SK-N-SH (cell line): ENCODE measurements around the gene NEMP1. TPM values are rescaled to one million over a fixed set of nuclear protein-coding genes. Genes with fewer than 3 reads are reported as not detected.

Experiments used
- CTCF ChIA-PET: fragments of 300-600, 350-600 bp; formaldehyde crosslinking; extraction: SDS; loops from one replicate; lab custom pipeline; 2021; lab: Yijun Ruan, JAX
- POLR2A ChIA-PET: fragments of 350-600 bp; sonication (Branson Sonifier 250); formaldehyde crosslinking; extraction: SDS; loops from one replicate; lab custom pipeline; 2020; ENCODE audit warnings: antibody characterized with exemption, inconsistent platforms; lab: Yijun Ruan, JAX
- DNase-seq: peaks from one replicate; pipeline ENCODE4 v3.0.0; 2012
- H2AFZ ChIP-seq: fragments of 200-600 bp; sonication (generic); 2 replicates; pipeline ENCODE4 v1.8.1; 2016; ENCODE audit warnings: antibody characterized with exemption, mild to moderate bottlenecking, low read depth
- H3F3A ChIP-seq: fragments of 200-600 bp; sonication (generic); replicated peaks from 2 replicates; pipeline ENCODE3; 2016; ENCODE audit warnings: antibody characterized with exemption, mild to moderate bottlenecking; ENCODE audit not compliant: insufficient read depth
- H3K27ac ChIP-seq, 2 experiments: fragments of 200-500 bp in 1 of 2; fragments of 200-600 bp in 1 of 2; sonication (Bioruptor generic) in 1 of 2; sonication (generic), shearing (Covaris generic) in 1 of 2; 2 replicates each; pipeline versions ENCODE4 v1.5.1 to v1.6.1; 2014 to 2016; ENCODE audit warnings: low read depth in 2 of 2, inconsistent platforms in 1 of 2, low read length in 1 of 2, mild to moderate bottlenecking in 1 of 2, mixed read lengths in 1 of 2
- H3K27me3 ChIP-seq: fragments of 200-600 bp; sonication (generic), shearing (Covaris generic); 2 replicates; pipeline ENCODE4 v1.6.1; 2016; ENCODE audit warnings: mixed run types; ENCODE audit not compliant: insufficient read depth
- H3K36me3 ChIP-seq, 2 experiments: fragments of 200-500 bp in 1 of 2; fragments of 200-600 bp in 1 of 2; sonication (Bioruptor generic) in 1 of 2; sonication (generic) in 1 of 2; replicated peaks in 1 of 2; 2 replicates each; pipeline versions ENCODE3 to v1.5.1; 2014 to 2016; ENCODE audit warnings: low read length in 1 of 2, mild to moderate bottlenecking in 1 of 2; ENCODE audit not compliant: insufficient read depth in 2 of 2, control insufficient read depth in 1 of 2
- H3K4me1 ChIP-seq, 2 experiments: fragments of 200-500 bp in 1 of 2; fragments of 200-600 bp in 1 of 2; sonication (Bioruptor generic) in 1 of 2; sonication (generic), shearing (Covaris generic) in 1 of 2; 2 replicates each; pipeline versions ENCODE4 v1.5.1 to v1.6.1; 2014 to 2016; ENCODE audit warnings: low read depth in 1 of 2, low read length in 1 of 2, mixed run types in 1 of 2; ENCODE audit not compliant: insufficient read depth in 2 of 2, control insufficient read depth in 1 of 2
- H3K4me2 ChIP-seq: fragments of 200-600 bp; sonication (generic), shearing (Covaris generic); 2 replicates; pipeline ENCODE4 v1.6.1; 2017; ENCODE audit warnings: mixed run types
- H3K4me3 ChIP-seq, 2 experiments: fragments of 200-500 bp in 1 of 2; fragments of 200-600 bp in 1 of 2; sonication (Bioruptor generic) in 1 of 2; sonication (generic), shearing (Covaris generic) in 1 of 2; 2 replicates each; pipeline versions ENCODE4 v1.5.1 to v1.8.1; 2014 to 2016; ENCODE audit warnings: low read depth in 2 of 2, inconsistent platforms in 1 of 2, low read length in 1 of 2, mild to moderate bottlenecking in 1 of 2, mixed read lengths in 1 of 2, moderate library complexity in 1 of 2
- H3K79me2 ChIP-seq: fragments of 200-600 bp; sonication (generic); 2 replicates; pipeline ENCODE4 v1.8.1; 2017; ENCODE audit warnings: mild to moderate bottlenecking; ENCODE audit not compliant: insufficient read depth
- H3K9ac ChIP-seq: fragments of 200-600 bp; sonication (generic); 2 replicates; pipeline ENCODE4 v1.6.1; 2017; ENCODE audit warnings: mixed run types
- H3K9me2 ChIP-seq: fragments of 200-600 bp; sonication (generic); 2 replicates; pipeline ENCODE4 v1.6.1; 2017; ENCODE audit warnings: mixed run types
- H3K9me3 ChIP-seq: fragments of 200-600 bp; sonication (generic); 2 replicates; pipeline ENCODE4 v1.6.1; 2017; ENCODE audit warnings: mixed run types, mild to moderate bottlenecking, moderate library complexity
- H4K20me1 ChIP-seq: fragments of 200-600 bp; sonication (generic); 2 replicates; pipeline ENCODE4 v1.6.1; 2017; ENCODE audit warnings: mild to moderate bottlenecking, mixed run types; ENCODE audit not compliant: insufficient read depth
- CHD2 ChIP-seq: fragments of 150-350 bp; IDR thresholded peaks from 2 replicates; pipeline ENCODE4 v1.6.1; 2018; ENCODE audit warnings: low read length; ENCODE audit not compliant: partially characterized antibody
- GABPA ChIP-seq: IDR thresholded peaks from 2 replicates; pipeline ENCODE4 v1.4.0; 2012; ENCODE audit warnings: low read depth, mild to moderate bottlenecking
- GATA2 ChIP-seq: sonication (generic); formaldehyde crosslinking; IDR thresholded peaks from 2 replicates; pipeline ENCODE4 v1.5.0; 2020; ENCODE audit warnings: mild to moderate bottlenecking, missing genetic modification reagents
- MXI1 ChIP-seq: IDR thresholded peaks from 2 replicates; pipeline ENCODE4 v1.6.1; 2012; ENCODE audit warnings: mild to moderate bottlenecking, low read depth, low read length, improper control_type of control experiment
- NFIC ChIP-seq: IDR thresholded peaks from 2 replicates; pipeline ENCODE4 v1.4.0; 2012; ENCODE audit warnings: borderline replicate concordance
- POLR2AphosphoS5 ChIP-seq: IDR thresholded peaks from 2 replicates; pipeline ENCODE4 v1.6.1; 2012; ENCODE audit warnings: low read depth, low read length
- RAD21 ChIP-seq: IDR thresholded peaks from 2 replicates; pipeline ENCODE4 v1.6.1; 2012; ENCODE audit warnings: mild to moderate bottlenecking, low read length
- SMC3 ChIP-seq: IDR thresholded peaks from 2 replicates; pipeline ENCODE4 v1.6.1; 2012; ENCODE audit warnings: low read depth, low read length, improper control_type of control experiment
- TCF12 ChIP-seq: IDR thresholded peaks from 2 replicates; pipeline ENCODE4 v1.4.0; 2012
- USF2 ChIP-seq: fragments of 150-350 bp; IDR thresholded peaks from 2 replicates; pipeline ENCODE4 v1.6.1; 2017; ENCODE audit warnings: antibody characterized with exemption, low read length, low read depth, borderline replicate concordance
- YY1 ChIP-seq: IDR thresholded peaks from 2 replicates; pipeline ENCODE4 v1.4.0; 2012; ENCODE audit warnings: low read depth, mild to moderate bottlenecking
- WGBS: methylation state at CpG from one replicate; pipeline ENCODE4 v1.1.6; 2017; ENCODE audit warnings: low lambda C conversion rate; 5-methylcytosine and 5-hydroxymethylcytosine counted together
- polyA plus RNA-seq, 3 experiments: library from polyadenylated mRNA; depleted of rRNA; stranded (reverse); fragments of >200 nt; gene quantifications; 2 replicates each; pipeline ENCODE4 v1.2.3, GENCODE V29; 2012
- TF ChIP-seq, protein P1 (sequence below): fragments of 200-600 bp; sonication (generic); IDR thresholded peaks from 2 replicates; pipeline ENCODE4 v1.6.1; 2017; ENCODE audit warnings: antibody characterized with exemption, mild to moderate bottlenecking, moderate library complexity
- TF ChIP-seq, protein P2 (sequence below): IDR thresholded peaks from 2 replicates; pipeline ENCODE4; 2012
- TF ChIP-seq, protein P3 (sequence below): IDR thresholded peaks from 2 replicates; pipeline ENCODE4 v1.4.0; 2012; ENCODE audit warnings: low read depth, borderline replicate concordance

Gene NEMP1
- polyA plus RNA-seq, 1 of the 3 experiments (the other 2 are of a cell fraction) = 6.2 TPM

DNA sequence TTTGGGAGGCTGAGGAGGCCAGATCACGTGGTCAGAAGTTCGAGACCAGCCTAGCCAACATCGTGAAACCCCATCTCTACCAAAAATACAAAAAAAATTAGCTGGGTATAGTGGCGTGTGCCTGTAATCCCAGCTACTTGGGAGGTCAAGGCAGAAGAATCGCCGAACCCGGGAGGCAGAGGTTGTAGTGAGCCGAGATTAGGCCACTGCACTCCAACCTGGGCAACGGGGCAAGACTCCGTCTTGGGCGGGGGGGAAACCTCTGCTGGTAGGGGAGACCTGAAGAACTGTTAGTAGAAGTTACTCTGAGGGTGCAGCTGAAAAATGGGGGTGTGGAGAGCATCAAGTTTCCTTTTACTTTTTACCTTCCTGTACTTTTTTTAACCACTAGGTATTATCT lies 47.5 kb upstream of the NEMP1 start (continued):
- TF ChIP-seq, protein P1, sequence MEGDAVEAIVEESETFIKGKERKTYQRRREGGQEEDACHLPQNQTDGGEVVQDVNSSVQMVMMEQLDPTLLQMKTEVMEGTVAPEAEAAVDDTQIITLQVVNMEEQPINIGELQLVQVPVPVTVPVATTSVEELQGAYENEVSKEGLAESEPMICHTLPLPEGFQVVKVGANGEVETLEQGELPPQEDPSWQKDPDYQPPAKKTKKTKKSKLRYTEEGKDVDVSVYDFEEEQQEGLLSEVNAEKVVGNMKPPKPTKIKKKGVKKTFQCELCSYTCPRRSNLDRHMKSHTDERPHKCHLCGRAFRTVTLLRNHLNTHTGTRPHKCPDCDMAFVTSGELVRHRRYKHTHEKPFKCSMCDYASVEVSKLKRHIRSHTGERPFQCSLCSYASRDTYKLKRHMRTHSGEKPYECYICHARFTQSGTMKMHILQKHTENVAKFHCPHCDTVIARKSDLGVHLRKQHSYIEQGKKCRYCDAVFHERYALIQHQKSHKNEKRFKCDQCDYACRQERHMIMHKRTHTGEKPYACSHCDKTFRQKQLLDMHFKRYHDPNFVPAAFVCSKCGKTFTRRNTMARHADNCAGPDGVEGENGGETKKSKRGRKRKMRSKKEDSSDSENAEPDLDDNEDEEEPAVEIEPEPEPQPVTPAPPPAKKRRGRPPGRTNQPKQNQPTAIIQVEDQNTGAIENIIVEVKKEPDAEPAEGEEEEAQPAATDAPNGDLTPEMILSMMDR = no peak
- TF ChIP-seq YY1 = no peak

GRCh38 chr12:57124261-57124877 lies 45.8 kb upstream of the NEMP1 start:
- Histone ChIP-seq H3K4me3 (no peak overlapping the region; a peak in 1 of 4 replicates), H4K20me1 (no peaks in the 10 kb centered on the region), H3F3A (peaks cover 5% of the 10 kb centered on the region), H3K4me2 (no peak overlapping the region), H3K79me2 (peaks cover 9% of the 10 kb centered on the region), H3K9me3 (no peaks in the 10 kb centered on the region), H3K9me2 (no peaks in the 10 kb centered on the region), H3K36me3 (no peaks in the 10 kb centered on the region), H3K9ac (no peak overlapping the region), H2AFZ (no peak overlapping the region), H3K27me3 (no peaks in the 10 kb centered on the region), H3K27ac (no peak overlapping the region), H3K4me1 (peaks cover 0 to 9% of the 10 kb centered on the region in 2 experiments; a peak in 2 of 4 replicates)
- ChIA-PET POLR2A (interaction anchor here (0.5 to 1.3 kb wide), 4 partner anchors 52 to 484 kb away, joined by 3 read pairs; partner anchors contain the start of gene NACA), CTCF (interaction anchor here (0.5 to 23.5 kb wide), 48 partner anchors 9 to 338 kb away, joined by 3 to 643 read pairs (median 5); partner anchors contain the start of genes GLI1, STAC3 and STAT6)
- peak; percentile 80 for DNase-seq
- TF ChIP-seq SMC3 (peak; percentile 95), CHD2 (no peak), GATA2 (CRISPR knock-in tag) (no peak), GABPA (no peak), USF2 (no peak), TCF12 (no peak), POLR2AphosphoS5 (no peak), NFIC (no peak), RAD21 (peak; percentile 91), MXI1 (0 out of 2 replicates have a peak, but pooled peaks have one; percentile 43)
- TF ChIP-seq, protein P2, sequence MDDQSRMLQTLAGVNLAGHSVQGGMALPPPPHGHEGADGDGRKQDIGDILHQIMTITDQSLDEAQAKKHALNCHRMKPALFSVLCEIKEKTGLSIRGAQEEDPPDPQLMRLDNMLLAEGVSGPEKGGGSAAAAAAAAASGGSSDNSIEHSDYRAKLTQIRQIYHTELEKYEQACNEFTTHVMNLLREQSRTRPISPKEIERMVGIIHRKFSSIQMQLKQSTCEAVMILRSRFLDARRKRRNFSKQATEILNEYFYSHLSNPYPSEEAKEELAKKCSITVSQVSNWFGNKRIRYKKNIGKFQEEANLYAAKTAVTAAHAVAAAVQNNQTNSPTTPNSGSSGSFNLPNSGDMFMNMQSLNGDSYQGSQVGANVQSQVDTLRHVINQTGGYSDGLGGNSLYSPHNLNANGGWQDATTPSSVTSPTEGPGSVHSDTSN = no peak
- TF ChIP-seq, protein P1 = peak; percentile 91
- TF ChIP-seq, protein P3, sequence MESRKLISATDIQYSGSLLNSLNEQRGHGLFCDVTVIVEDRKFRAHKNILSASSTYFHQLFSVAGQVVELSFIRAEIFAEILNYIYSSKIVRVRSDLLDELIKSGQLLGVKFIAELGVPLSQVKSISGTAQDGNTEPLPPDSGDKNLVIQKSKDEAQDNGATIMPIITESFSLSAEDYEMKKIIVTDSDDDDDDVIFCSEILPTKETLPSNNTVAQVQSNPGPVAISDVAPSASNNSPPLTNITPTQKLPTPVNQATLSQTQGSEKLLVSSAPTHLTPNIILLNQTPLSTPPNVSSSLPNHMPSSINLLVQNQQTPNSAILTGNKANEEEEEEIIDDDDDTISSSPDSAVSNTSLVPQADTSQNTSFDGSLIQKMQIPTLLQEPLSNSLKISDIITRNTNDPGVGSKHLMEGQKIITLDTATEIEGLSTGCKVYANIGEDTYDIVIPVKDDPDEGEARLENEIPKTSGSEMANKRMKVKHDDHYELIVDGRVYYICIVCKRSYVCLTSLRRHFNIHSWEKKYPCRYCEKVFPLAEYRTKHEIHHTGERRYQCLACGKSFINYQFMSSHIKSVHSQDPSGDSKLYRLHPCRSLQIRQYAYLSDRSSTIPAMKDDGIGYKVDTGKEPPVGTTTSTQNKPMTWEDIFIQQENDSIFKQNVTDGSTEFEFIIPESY = no peak
- WGBS = 13% methylated on average over 10 of the region's 10 CpGs
